Trophoblast cell (in vitro differentiated cells and primary cell): Measurements from ENCODE around the gene GPR142.

Experiments used
- DNase-seq, 2 donors: peaks; one replicate each; pipeline ENCODE4 v3.0.0-alpha.2; 2016
- H2AFZ ChIP-seq: 2 replicates; pipeline ENCODE4 v1.6.1; 2013; ENCODE audit warnings: low read length, moderate library complexity, mild to moderate bottlenecking; ENCODE audit not compliant: insufficient read depth, poor library complexity
- H2AK5ac ChIP-seq: 2 replicates; pipeline ENCODE4 v1.6.1; 2013; ENCODE audit warnings: mild to moderate bottlenecking, low read length
- H2BK120ac ChIP-seq: 2 replicates; pipeline ENCODE4 v1.6.1; 2013; ENCODE audit warnings: low read length, mild to moderate bottlenecking, moderate library complexity; ENCODE audit not compliant: insufficient read depth, poor library complexity
- H2BK12ac ChIP-seq: 2 replicates; pipeline ENCODE4 v1.6.1; 2013; ENCODE audit warnings: mild to moderate bottlenecking, low read length, moderate library complexity
- H2BK5ac ChIP-seq: 2 replicates; pipeline ENCODE4 v1.6.1; 2013; ENCODE audit warnings: low read length, low read depth, moderate library complexity, mild to moderate bottlenecking; ENCODE audit not compliant: poor library complexity
- H3K14ac ChIP-seq: 2 replicates; pipeline ENCODE4 v1.6.1; 2013; ENCODE audit warnings: mild to moderate bottlenecking, low read length
- H3K18ac ChIP-seq: 2 replicates; pipeline ENCODE4 v1.6.1; 2013; ENCODE audit warnings: mild to moderate bottlenecking, low read length
- H3K23ac ChIP-seq: 2 replicates; pipeline ENCODE4 v1.6.1; 2013; ENCODE audit warnings: low read length
- H3K27ac ChIP-seq: 2 replicates; pipeline ENCODE4 v1.5.1; 2013; ENCODE audit warnings: low read depth, mild to moderate bottlenecking, inconsistent platforms, low read length, moderate library complexity
- H3K27me3 ChIP-seq: 2 replicates; pipeline ENCODE4 v1.6.1; 2013; ENCODE audit warnings: inconsistent platforms, mild to moderate bottlenecking, low read length, moderate library complexity; ENCODE audit not compliant: insufficient read depth
- H3K36me3 ChIP-seq, 2 experiments: 1 replicate in 1 of 2; 2 replicates in 1 of 2; pipeline ENCODE4 v1.6.1; 2013; ENCODE audit warnings: low read length in 2 of 2, mild to moderate bottlenecking in 2 of 2, moderate library complexity in 1 of 2; ENCODE audit not compliant: insufficient read depth in 2 of 2, control insufficient read depth in 1 of 2
- H3K4ac ChIP-seq: 2 replicates; pipeline ENCODE4 v1.6.1; 2013; ENCODE audit warnings: low read depth, mild to moderate bottlenecking, low read length, moderate library complexity
- H3K4me1 ChIP-seq, 2 experiments: 1 replicate in 1 of 2; 2 replicates in 1 of 2; pipeline ENCODE4 v1.6.1; 2013; ENCODE audit warnings: low read length in 2 of 2, mild to moderate bottlenecking in 2 of 2, moderate library complexity in 1 of 2; ENCODE audit not compliant: insufficient read depth in 2 of 2, control insufficient read depth in 1 of 2
- H3K4me2 ChIP-seq: 2 replicates; pipeline ENCODE4 v1.6.1; 2013; ENCODE audit warnings: inconsistent platforms, mild to moderate bottlenecking, low read length, moderate library complexity
- H3K4me3 ChIP-seq: 2 replicates; pipeline ENCODE4 v1.5.1; 2013; ENCODE audit warnings: mild to moderate bottlenecking, low read depth, low read length, inconsistent platforms
- H3K79me1 ChIP-seq: one replicate; pipeline ENCODE4 v1.6.1; 2013; ENCODE audit warnings: low read length
- H3K79me2 ChIP-seq: 2 replicates; pipeline ENCODE4 v1.6.1; 2013; ENCODE audit warnings: low read length, mild to moderate bottlenecking; ENCODE audit not compliant: control insufficient read depth, insufficient read depth, poor library complexity
- H3K9ac ChIP-seq: 2 replicates; pipeline ENCODE4 v1.6.1; 2013; ENCODE audit warnings: mild to moderate bottlenecking, low read length
- H3K9me3 ChIP-seq: 2 replicates; pipeline ENCODE4 v1.6.1; 2013; ENCODE audit warnings: low read depth, mild to moderate bottlenecking, control low read depth, inconsistent platforms, low read length; ENCODE audit not compliant: insufficient read depth
- H4K12ac ChIP-seq: 2 replicates; pipeline ENCODE4 v1.6.1; 2013; ENCODE audit warnings: low read depth, mild to moderate bottlenecking, low read length, moderate library complexity
- H4K8ac ChIP-seq: 2 replicates; pipeline ENCODE4 v1.6.1; 2013; ENCODE audit warnings: low read depth, mild to moderate bottlenecking, low read length, moderate library complexity
- H4K91ac ChIP-seq: one replicate; pipeline ENCODE4 v1.6.1; 2013; ENCODE audit warnings: low read depth, mild to moderate bottlenecking, low read length, moderate library complexity
- WGBS: extraction: QIAGEN DNeasy Blood & Tissue Kit; methylation state at CpG from one replicate; pipeline ENCODE4 v1.1.7; 2013; ENCODE audit warnings: missing lambda C conversion rate; ENCODE audit not compliant: insufficient read length, insufficient coverage; ENCODE audit errors: extremely low coverage; 5-methylcytosine and 5-hydroxymethylcytosine counted together

Gene GPR142

DNA sequence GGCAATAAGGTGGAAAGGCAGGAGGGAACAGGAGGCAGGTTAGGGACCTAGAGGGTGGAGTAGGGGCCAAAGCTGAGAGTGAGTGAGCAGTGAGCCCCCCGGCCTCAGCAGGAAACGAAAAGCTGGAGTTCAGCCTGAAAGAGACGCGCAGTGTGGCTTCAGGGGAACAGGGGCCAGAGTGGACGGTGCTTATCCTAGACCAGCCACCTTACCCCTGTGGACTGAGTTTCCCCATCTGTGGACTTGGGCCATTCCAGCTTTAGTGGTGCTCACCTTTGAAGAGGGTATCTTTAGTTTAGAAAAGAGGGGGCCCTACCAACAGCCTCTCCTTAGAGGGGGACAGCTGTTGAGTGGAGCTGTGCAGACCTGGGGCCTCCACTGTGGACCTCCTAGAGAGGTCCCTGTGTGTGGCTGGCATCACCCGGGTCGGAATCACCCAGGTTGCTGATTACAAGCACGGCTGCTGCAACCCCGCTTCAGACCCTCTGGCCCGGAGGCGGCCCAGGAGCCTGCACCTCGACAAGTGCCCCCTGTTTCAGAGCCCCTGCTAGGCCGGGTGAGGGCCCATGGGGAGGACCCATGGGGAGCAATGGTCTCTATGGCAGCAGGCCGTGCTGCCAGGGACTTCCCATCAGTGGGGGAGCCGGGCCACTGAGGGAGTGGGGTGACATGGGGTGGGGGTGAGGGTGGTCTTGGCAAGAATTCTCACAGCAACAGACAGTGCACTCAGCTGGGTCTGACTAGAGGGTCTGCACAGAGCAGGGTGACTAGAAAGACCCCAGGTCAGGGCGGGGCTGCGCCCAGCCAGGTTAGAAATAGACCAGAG is 2.6 kb downstream of the GPR142 start:
- WGBS = no CpG with 5 or more reads among the region's 17 CpGs
- no peak overlapping the region for H3K27ac ChIP-seq

GRCh38 chr17:74371653-74372147 is 4.4 kb downstream of the GPR142 start:
- no CpG with 5 or more reads among the region's 26 CpGs for WGBS
- Histone ChIP-seq H4K91ac (no peak overlapping the region), H3K79me2 (no peaks in the 10 kb centered on the region), H3K4me3 (no peak overlapping the region), H4K12ac (no peak overlapping the region), H3K27me3 (no peaks in the 10 kb centered on the region), H3K9me3 (no peaks in the 10 kb centered on the region), H3K18ac (no peak overlapping the region), H3K36me3 (no peaks in the 10 kb centered on the region), H3K27ac (no peak overlapping the region), H3K4ac (no peak overlapping the region), H3K14ac (no peak overlapping the region), H2BK12ac (no peak overlapping the region), H2BK120ac (no peak overlapping the region), H4K8ac (no peak overlapping the region), H2AK5ac (no peak overlapping the region), H3K79me1 (no peaks in the 10 kb centered on the region), H2AFZ (no peak overlapping the region), H3K4me2 (no peak overlapping the region), H2BK5ac (no peak overlapping the region), H3K9ac (no peak overlapping the region), H3K23ac (no peak overlapping the region), H3K4me1 (no peaks in the 10 kb centered on the region)
- no peak for DNase-seq

More for the DNA sequence above, 2.6 kb downstream of the GPR142 start:
- no peak overlapping the region for H2AK5ac ChIP-seq
- H3K36me3 ChIP-seq = no peaks in the 10 kb centered on the region
- no peak overlapping the region for H2BK120ac ChIP-seq
- no peak overlapping the region for H3K14ac ChIP-seq
- no peaks in the 10 kb centered on the region for H3K79me1 ChIP-seq
- H2AFZ ChIP-seq = no peak overlapping the region
- no peak overlapping the region for H2BK12ac ChIP-seq
- DNase-seq = no peak
- no peak overlapping the region for H3K9ac ChIP-seq
- no peak overlapping the region for H4K12ac ChIP-seq
- H3K27me3 ChIP-seq = no peaks in the 10 kb centered on the region
- H4K8ac ChIP-seq = no peak overlapping the region
- H3K4me1 ChIP-seq = no peaks in the 10 kb centered on the region
- no peak overlapping the region for H3K4ac ChIP-seq
- H3K79me2 ChIP-seq = no peaks in the 10 kb centered on the region
- H4K91ac ChIP-seq = no peak overlapping the region
- H3K18ac ChIP-seq = no peak overlapping the region
- no peak overlapping the region for H3K4me2 ChIP-seq
- no peak overlapping the region for H2BK5ac ChIP-seq
- no peaks in the 10 kb centered on the region for H3K9me3 ChIP-seq
- no peak overlapping the region for H3K23ac ChIP-seq
- H3K4me3 ChIP-seq = no peak overlapping the region

- no peak overlapping the region for H3K4me3 ChIP-seq
- no peak overlapping the region for H3K14ac ChIP-seq
- DNase-seq = no peak
- H3K27ac ChIP-seq = no peak overlapping the region
- no peaks in the 10 kb centered on the region for H3K79me2 ChIP-seq
- no peak overlapping the region for H2BK120ac ChIP-seq
- no peak overlapping the region for H2BK5ac ChIP-seq
- H3K9ac ChIP-seq = no peak overlapping the region
- no peaks in the 10 kb centered on the region for H3K27me3 ChIP-seq
- H3K4ac ChIP-seq = no peak overlapping the region
- no peak overlapping the region for H3K23ac ChIP-seq
- no peak overlapping the region for H2BK12ac ChIP-seq
- H4K12ac ChIP-seq = no peak overlapping the region
- no peak overlapping the region for H4K91ac ChIP-seq
- no peaks in the 10 kb centered on the region for H3K36me3 ChIP-seq
- no peak overlapping the region for H2AFZ ChIP-seq
- H3K79me1 ChIP-seq = no peaks in the 10 kb centered on the region
- no peaks in the 10 kb centered on the region for H3K4me1 ChIP-seq
- H3K4me2 ChIP-seq = no peak overlapping the region
- no CpG with 5 or more reads among the region's 9 CpGs for WGBS
- H4K8ac ChIP-seq = no peak overlapping the region
- no peaks in the 10 kb centered on the region for H3K9me3 ChIP-seq
- H2AK5ac ChIP-seq = no peak overlapping the region
- H3K18ac ChIP-seq = no peak overlapping the region
Measured at GRCh38 chr17:74372426-74372825, 5.1 kb downstream of the GPR142 start.

DNA sequence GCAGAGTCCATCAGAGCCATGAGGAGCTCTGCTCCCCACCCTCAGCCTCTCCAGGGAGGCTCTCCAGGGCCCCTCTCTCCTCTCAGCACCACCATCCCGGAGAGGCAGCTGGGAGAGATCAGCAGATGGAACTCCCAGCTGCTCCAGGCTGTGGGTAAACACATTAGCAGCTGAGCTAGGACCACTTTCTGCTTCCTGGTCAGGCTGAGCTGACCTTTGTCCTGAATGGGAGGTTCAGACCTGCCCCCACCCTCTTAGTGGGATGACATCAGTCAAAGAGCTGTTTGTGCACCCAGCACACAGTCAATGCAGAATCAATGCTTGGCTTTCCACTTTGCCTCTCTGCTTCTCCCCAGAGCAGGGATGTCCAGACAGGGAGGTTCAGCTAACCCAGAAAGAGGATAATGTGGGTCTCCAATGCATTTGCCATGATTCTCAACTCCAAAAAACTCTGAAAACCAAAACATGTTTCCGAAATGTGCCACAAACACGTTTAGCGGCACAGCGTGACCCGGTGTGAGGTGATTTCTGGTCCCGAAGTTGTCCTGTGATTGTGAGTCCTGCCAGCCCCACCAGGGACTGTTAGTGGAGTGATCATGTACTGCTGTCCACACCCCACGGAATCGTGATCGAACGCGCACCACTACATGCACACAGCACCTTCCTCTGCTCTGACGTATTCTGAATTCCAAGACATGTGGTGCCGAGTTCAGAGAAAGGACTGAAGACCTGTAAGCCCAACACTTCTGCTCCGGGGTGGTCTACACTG is 6.7 kb downstream of the GPR142 start:
- no peak overlapping the region for H2BK5ac ChIP-seq
- no peak overlapping the region for H2BK12ac ChIP-seq
- no peaks in the 10 kb centered on the region for H3K4me1 ChIP-seq
- no peaks in the 10 kb centered on the region for H3K9me3 ChIP-seq
- no peak overlapping the region for H3K4me3 ChIP-seq
- no peak overlapping the region for H3K18ac ChIP-seq
- no peak overlapping the region for H3K23ac ChIP-seq
- no peak overlapping the region for H2AFZ ChIP-seq
- no peak overlapping the region for H4K8ac ChIP-seq
- no peak for DNase-seq
- no peaks in the 10 kb centered on the region for H3K79me1 ChIP-seq
- no peak overlapping the region for H4K91ac ChIP-seq
- no peak overlapping the region for H3K4me2 ChIP-seq
- WGBS = no CpG with 5 or more reads among the region's 15 CpGs
- no peak overlapping the region for H2BK120ac ChIP-seq
- H3K4ac ChIP-seq = no peak overlapping the region
- H3K36me3 ChIP-seq = no peaks in the 10 kb centered on the region
- no peak overlapping the region for H3K9ac ChIP-seq
- no peak overlapping the region for H3K27ac ChIP-seq
- H3K79me2 ChIP-seq = no peaks in the 10 kb centered on the region
- H4K12ac ChIP-seq = no peak overlapping the region
- H3K27me3 ChIP-seq = no peaks in the 10 kb centered on the region
- no peak overlapping the region for H2AK5ac ChIP-seq
- H3K14ac ChIP-seq = no peak overlapping the region
